Activated CD4-positive, alpha-beta memory T cell treated with anti-CD3 and anti-CD28 coated beads for 36 hours (primary cell): ENCODE data around the gene SH3PXD2A. TPM values are rescaled to one million over a fixed set of nuclear protein-coding genes. Genes with fewer than 3 reads are reported as not detected.
"Not testable (repeated sequence)": the region's sequence is repeated elsewhere in the genome, so short reads cannot be mapped to it uniquely, and the experiment has no call there.

ENCODE experiments used
- CTCF ChIA-PET: fragments of 350-600 bp; sonication (Branson Sonifier 250); formaldehyde crosslinking; loops from one replicate; lab custom pipeline; 2021; ENCODE audit warnings: antibody characterized with exemption, inconsistent platforms; lab: Charles Lee
- POLR2A ChIA-PET: fragments of 350-600 bp; sonication (Branson Sonifier 250); formaldehyde crosslinking; loops from one replicate; lab custom pipeline; 2021; ENCODE audit warnings: antibody characterized with exemption; lab: Charles Lee
- DNase-seq: peaks from one replicate; pipeline ENCODE4 v3.0.0-alpha.2; 2020
- H3K27ac Mint-ChIP-seq: one replicate; pipeline ENCODE4 v1.8.0; 2021; ENCODE audit warnings: mixed read lengths
- H3K27me3 Mint-ChIP-seq: one replicate; pipeline ENCODE4 v1.8.0; 2021; ENCODE audit warnings: mixed read lengths
- H3K36me3 Mint-ChIP-seq: one replicate; pipeline ENCODE4 v1.8.0; 2021; ENCODE audit warnings: mixed read lengths
- H3K4me1 Mint-ChIP-seq: one replicate; pipeline ENCODE4 v1.8.0; 2021; ENCODE audit warnings: low read depth, mixed read lengths
- H3K4me3 Mint-ChIP-seq: one replicate; pipeline ENCODE4 v1.8.0; 2021; ENCODE audit warnings: mild to moderate bottlenecking, mixed read lengths
- H3K9me3 Mint-ChIP-seq: one replicate; pipeline ENCODE4 v1.8.0; 2021; ENCODE audit warnings: mixed read lengths
- intact Hi-C: fragments of 100-400 bp; cut with micrococcal nuclease; formaldehyde crosslinking; loops from one replicate; pipeline ENCODE4 v1.15.1; 2023
- total RNA-seq, 2 experiments: library from RNA; stranded (reverse); gene quantifications; one replicate each; pipeline ENCODE4 v1.2.3, GENCODE V29; 2021

The SH3PXD2A gene
- total RNA-seq, 2 experiments from 2014 or later, result 10.0 to 10.3 TPM

DNA sequence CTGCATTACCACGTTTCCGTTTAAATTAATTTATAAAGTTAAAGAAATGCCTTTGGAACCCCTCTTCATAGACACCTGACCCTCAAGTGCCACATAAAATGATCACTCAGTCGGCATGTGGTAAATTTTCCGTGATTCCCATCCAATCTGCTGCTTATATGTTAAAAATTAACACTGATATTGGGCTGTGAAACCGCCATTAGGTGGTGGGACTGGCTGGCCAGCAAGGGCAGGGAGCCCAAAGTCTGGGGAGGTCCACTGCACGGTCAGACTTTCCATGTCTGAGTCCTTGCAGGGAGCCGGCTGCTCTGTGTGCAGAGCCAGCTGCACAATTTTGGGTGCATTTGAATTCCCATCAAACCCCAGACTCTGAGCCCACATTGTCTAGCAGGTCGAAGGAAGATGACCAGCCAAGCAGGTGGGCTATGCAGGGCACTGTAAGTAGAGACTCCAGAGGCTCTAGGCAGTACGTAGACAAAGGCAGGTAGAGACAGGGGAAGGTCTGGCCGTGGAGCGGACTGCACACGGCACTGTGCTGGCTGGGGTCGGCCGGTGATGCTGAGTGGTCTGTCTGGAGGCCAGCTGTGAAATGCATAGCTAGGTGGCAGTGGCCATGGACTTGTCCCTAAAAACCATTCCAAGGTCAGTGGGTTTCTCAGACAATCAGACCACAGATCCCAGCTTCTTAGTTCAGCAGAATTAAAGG, 122.9 kb downstream of the SH3PXD2A start:
- no peak overlapping the region for H3K27ac Mint-ChIP-seq
- POLR2A ChIA-PET, result no interaction called here
- no peak for DNase-seq

DNA sequence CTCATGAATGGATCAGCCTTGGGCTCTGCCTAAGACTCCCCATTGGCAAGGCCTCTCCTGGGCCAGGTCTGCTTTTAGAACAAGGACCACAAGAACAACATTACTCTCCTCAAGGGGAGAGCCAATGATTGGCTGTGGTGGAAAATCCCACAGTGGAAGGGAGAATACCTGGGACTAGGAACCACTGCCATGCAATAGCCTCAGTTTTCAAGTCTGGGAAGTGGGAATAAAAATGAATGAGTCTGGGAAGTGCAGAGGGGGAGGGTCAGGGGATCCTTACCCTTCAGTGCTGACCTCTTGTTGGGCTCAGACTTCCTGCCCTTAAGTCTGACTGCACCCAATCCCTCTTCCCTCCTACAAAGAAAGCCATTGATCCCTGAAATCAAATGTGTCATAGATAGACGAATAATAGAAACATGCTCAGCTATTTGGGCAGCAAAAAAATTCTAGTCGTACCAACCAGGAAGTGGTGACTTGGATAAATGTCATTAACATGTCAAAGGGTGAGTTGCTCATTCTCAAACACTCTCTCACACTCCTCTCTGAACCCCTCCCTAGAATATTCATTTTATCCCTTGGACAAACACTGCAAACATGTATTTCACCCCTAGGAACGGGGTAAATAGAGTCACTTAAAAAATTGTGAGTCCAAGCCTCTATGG, 123.6 kb downstream of the SH3PXD2A start:
- POLR2A ChIA-PET, result no interaction called here
- intact Hi-C loops, result no loop called here
- H3K9me3 Mint-ChIP-seq, result no peaks in the 10 kb centered on the region
- no peaks in the 10 kb centered on the region for H3K27me3 Mint-ChIP-seq
- no peak for DNase-seq
- CTCF ChIA-PET, result interaction anchor here (0.6 to 1.8 kb wide), 2 partner anchors 18 to 45 kb away, joined by 3 to 4 read pairs; no protein-coding TSS in a partner anchor
- no peaks in the 10 kb centered on the region for H3K36me3 Mint-ChIP-seq
- H3K4me3 Mint-ChIP-seq, result no peak overlapping the region
- no peak overlapping the region for H3K27ac Mint-ChIP-seq
- H3K4me1 Mint-ChIP-seq, result peaks cover 3% of the 10 kb centered on the region

More for the DNA sequence above, 122.9 kb downstream of the SH3PXD2A start:
- no peaks in the 10 kb centered on the region for H3K27me3 Mint-ChIP-seq
- intact Hi-C loops, result no loop called here
- peaks cover 3% of the 10 kb centered on the region for H3K4me1 Mint-ChIP-seq
- no peaks in the 10 kb centered on the region for H3K36me3 Mint-ChIP-seq
- CTCF ChIA-PET, result interaction anchor here (0.6 to 1.8 kb wide), 4 partner anchors 12 to 111 kb away, joined by 3 to 5 read pairs (median 4); no protein-coding TSS in a partner anchor
- no peaks in the 10 kb centered on the region for H3K9me3 Mint-ChIP-seq
- no peak overlapping the region for H3K4me3 Mint-ChIP-seq

DNA sequence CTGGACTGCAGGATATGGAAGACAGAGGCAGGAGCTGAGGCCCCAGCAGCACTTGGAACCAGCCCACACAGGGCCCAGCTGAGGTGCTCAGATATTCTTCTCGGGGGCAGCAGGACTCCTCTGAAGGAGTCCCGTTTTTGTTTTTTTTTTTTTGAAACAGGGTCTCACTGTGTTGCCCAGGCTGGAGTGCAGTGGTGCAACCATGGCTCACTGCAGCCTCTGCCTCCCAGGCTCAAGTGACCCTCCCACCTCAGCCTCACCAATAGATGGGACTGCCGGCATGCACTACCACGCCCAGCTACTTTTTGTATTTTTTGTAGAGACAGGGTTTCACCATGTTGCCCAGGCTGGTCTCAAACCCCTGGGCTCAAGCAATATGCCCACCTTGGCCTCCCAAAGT, 124.3 kb downstream of the SH3PXD2A start:
- H3K4me3 Mint-ChIP-seq, H3K9me3 Mint-ChIP-seq, H3K4me1 Mint-ChIP-seq, CTCF ChIA-PET, H3K27me3 Mint-ChIP-seq, intact Hi-C loops, H3K27ac Mint-ChIP-seq, POLR2A ChIA-PET, DNase-seq, H3K36me3 Mint-ChIP-seq: not testable (repeated sequence)

DNA sequence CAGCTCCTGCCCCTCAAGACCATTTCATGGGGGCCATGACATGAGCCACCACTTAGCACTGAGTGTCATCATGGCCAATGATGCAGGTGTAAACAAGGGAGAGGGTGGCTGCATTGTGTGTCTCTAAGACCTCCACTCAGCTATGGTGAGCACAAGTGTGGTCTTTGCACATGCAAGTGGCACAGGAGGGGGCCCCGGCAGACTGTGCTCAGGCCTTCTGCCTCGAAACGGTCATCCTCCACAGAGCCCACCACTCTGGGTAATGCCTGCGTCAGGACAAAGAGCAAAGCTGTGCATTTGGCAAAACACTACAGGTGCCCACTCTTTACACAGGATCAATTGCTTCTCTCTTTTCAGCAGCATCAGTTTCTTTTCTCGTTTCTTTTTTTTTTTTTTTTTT, 125.5 kb downstream of the SH3PXD2A start:
- Mint-ChIP-seq H3K27me3 (no peaks in the 10 kb centered on the region), H3K9me3 (no peaks in the 10 kb centered on the region), H3K4me1 (peaks cover 3% of the 10 kb centered on the region), H3K4me3 (no peak overlapping the region), H3K27ac (no peak overlapping the region), H3K36me3 (no peaks in the 10 kb centered on the region)
- intact Hi-C loops, result no loop called here
- CTCF ChIA-PET, result interaction anchor here (0.8 kb wide), 1 partner anchor 129 kb away, joined by 4 read pairs; no protein-coding TSS in a partner anchor
- no peak for DNase-seq
- POLR2A ChIA-PET, result no interaction called here

DNA sequence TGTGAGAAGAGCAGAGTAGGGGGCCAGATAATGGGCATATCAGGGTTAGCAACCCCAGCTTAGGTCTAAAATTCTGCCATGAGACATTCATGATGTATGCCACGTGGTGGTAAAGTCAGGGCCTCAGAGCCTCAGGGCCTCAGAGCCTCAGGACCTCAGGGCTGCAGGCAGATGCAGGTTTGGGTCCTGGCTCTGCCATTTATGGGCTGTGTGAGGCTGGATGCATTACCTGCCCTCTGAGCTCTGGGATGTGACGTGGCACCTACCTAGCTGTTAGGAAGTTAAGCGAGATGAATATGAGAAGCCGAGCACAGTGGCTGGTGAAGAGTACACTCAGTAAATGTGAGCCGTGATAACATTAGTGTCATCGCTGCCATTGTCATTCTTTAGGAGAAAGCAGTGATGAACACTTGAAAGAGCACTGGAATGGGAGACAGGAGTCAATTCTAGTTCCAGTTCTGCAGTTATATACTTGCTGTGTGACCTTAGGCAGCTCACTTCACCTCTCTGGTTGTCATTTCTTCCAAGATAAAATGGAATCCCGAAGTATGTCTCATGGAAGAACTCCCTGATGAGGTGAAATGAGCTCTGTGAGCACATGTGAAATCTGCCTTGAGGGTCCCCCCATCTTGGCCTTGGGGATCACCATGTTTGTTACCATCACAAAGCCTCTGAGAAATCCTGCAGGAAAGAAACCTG, 127.2 kb downstream of the SH3PXD2A start:
- ChIA-PET POLR2A (no interaction called here), CTCF (interaction anchor here (0.8 to 1.7 kb wide), 3 partner anchors 9 to 126 kb away, joined by 3 to 6 read pairs (median 4); no protein-coding TSS in a partner anchor)

DNA sequence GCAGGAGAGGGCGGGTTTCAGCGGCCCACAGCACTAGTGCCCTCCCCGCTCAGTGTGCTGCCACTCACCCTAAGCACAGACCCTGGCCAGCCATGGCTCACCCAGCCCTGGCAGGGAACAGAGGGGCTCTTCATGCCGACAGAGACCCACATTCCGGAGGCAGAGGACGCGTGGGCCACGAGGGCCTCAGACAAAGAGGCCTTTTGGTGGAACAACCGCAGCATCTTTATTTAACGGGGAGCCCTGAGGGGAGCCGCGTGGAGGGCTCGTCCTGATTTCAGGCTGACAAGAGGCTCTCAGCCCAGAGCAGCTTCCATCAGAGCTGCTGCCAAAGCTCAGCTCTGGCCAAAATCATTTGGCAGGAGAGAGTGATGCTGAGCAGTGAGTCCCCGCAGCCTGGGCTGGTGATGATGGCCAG, 127.8 kb downstream of the SH3PXD2A start:
- no peak for DNase-seq
- peaks cover 3% of the 10 kb centered on the region for H3K4me1 Mint-ChIP-seq
- ChIA-PET CTCF (interaction anchor here (0.8 kb wide), 1 partner anchor 22 kb away, joined by 3 read pairs; no protein-coding TSS in a partner anchor), POLR2A (no interaction called here)
- H3K36me3 Mint-ChIP-seq, result no peaks in the 10 kb centered on the region
- H3K27ac Mint-ChIP-seq, result no peak overlapping the region
- no peaks in the 10 kb centered on the region for H3K9me3 Mint-ChIP-seq
- intact Hi-C loops, result no loop called here
- no peaks in the 10 kb centered on the region for H3K27me3 Mint-ChIP-seq
- H3K4me3 Mint-ChIP-seq, result no peak overlapping the region

More for the DNA sequence above, 127.2 kb downstream of the SH3PXD2A start:
- no peaks in the 10 kb centered on the region for H3K27me3 Mint-ChIP-seq
- no peaks in the 10 kb centered on the region for H3K9me3 Mint-ChIP-seq
- H3K27ac Mint-ChIP-seq, result no peak overlapping the region
- no peak overlapping the region for H3K4me3 Mint-ChIP-seq
- no peak for DNase-seq
- intact Hi-C loops, result no loop called here
- H3K4me1 Mint-ChIP-seq, result peaks cover 3% of the 10 kb centered on the region
- no peaks in the 10 kb centered on the region for H3K36me3 Mint-ChIP-seq

DNA sequence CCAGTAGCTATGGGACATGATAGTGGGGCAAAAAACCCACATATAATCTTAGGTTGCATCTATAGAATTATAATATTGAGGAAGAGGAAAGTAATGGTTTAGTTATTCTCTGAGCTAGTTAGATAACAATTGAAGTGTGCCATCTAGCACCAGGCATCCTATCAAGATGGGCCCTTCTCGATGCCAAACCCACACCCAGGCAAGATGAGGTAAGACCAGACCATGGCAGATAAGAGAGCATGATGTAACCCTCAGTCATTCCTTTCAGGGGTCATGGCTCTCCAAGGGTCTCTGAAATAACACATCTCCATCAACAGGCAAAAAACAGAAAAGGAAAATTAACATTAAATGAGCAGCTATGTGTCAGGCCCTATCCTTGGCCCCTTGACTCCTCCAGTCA, 128.7 kb downstream of the SH3PXD2A start:
- ChIA-PET CTCF (interaction anchor here (0.9 to 1.0 kb wide), 2 partner anchors 75 to 127 kb away, joined by 3 to 5 read pairs; no protein-coding TSS in a partner anchor), POLR2A (no interaction called here)
- Mint-ChIP-seq H3K4me1 (no peaks in the 10 kb centered on the region), H3K36me3 (no peaks in the 10 kb centered on the region), H3K9me3 (no peaks in the 10 kb centered on the region), H3K27me3 (no peaks in the 10 kb centered on the region), H3K4me3 (no peak overlapping the region), H3K27ac (no peak overlapping the region)
- DNase-seq, result no peak
- intact Hi-C loops, result no loop called here

DNA sequence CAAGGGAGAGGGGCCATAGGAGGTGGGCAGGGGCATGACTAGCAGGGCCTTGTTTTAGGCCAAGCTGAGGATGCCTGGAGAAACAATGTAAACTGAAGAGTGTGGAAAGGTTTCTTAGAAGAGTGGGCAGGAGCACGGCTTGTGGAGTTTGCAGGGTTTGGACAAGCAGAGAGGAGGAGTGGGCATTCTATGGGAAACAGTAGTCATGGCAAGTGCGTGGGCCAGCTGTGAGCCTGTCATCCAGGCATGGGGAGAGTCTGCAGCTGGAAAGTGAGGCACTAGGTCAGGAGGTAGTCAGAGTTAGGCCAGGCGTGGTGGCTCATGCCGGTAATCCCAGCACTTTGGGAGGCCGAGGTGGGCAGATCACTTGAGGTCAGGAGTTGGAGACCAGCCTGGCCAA, 130.1 kb downstream of the SH3PXD2A start:
- Mint-ChIP-seq H3K4me3 (no peak overlapping the region), H3K27me3 (no peaks in the 10 kb centered on the region), H3K4me1 (no peaks in the 10 kb centered on the region), H3K9me3 (no peaks in the 10 kb centered on the region), H3K36me3 (no peaks in the 10 kb centered on the region), H3K27ac (no peak overlapping the region)
- POLR2A ChIA-PET, result no interaction called here
- no peak for DNase-seq
- intact Hi-C loops, result no loop called here
- CTCF ChIA-PET, result no interaction called here

DNA sequence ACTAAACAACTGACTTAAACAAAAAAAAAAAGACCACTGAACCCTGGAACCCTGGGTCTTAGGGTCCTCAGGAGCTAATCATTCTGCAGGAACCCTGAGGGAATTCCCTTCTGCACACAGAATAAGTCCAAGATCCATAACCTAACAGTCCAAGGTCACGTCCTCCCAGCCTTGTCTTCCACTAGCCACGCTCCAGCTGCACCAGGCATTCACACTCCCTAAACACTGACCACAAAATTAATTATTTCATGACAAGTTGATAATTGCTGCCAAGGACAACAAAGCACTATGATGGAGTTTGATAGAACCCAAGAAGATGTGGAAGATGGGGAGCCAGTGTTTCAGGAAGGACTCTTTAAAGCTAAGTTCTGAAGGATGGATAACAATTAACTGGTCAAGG, 130.6 kb downstream of the SH3PXD2A start:
- ChIA-PET POLR2A (no interaction called here), CTCF (no interaction called here)
- Mint-ChIP-seq H3K27ac (no peak overlapping the region), H3K4me1 (no peaks in the 10 kb centered on the region), H3K27me3 (no peaks in the 10 kb centered on the region), H3K36me3 (no peaks in the 10 kb centered on the region), H3K4me3 (no peak overlapping the region), H3K9me3 (no peaks in the 10 kb centered on the region)
- no peak for DNase-seq
- intact Hi-C loops, result no loop called here

DNA sequence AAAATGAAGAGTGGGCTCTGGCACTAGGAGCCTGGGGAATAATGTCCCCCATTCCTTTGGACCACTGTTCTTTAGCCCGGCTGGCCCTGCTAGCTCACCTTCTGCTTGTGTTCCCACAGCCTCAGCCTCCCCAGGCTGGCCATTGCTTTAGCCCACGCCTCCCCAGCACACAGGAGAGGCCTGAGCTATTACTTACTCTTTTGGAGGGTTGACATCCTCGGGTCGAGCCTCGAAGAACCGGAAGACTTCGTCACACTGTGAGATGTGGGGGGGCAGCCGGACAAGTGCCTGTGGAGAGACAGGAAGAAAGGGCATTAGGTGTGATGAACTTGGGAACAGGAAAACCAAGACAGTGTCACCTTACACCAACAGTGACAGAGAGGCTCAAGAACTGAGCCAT, 131.3 kb downstream of the SH3PXD2A start:
- ChIA-PET CTCF (no interaction called here), POLR2A (no interaction called here)
- Mint-ChIP-seq H3K27me3 (no peaks in the 10 kb centered on the region), H3K27ac (no peak overlapping the region), H3K4me3 (no peak overlapping the region), H3K9me3 (no peaks in the 10 kb centered on the region), H3K36me3 (no peaks in the 10 kb centered on the region), H3K4me1 (peaks cover 1% of the 10 kb centered on the region)
- intact Hi-C loops, result no loop called here
- DNase-seq, result no peak

DNA sequence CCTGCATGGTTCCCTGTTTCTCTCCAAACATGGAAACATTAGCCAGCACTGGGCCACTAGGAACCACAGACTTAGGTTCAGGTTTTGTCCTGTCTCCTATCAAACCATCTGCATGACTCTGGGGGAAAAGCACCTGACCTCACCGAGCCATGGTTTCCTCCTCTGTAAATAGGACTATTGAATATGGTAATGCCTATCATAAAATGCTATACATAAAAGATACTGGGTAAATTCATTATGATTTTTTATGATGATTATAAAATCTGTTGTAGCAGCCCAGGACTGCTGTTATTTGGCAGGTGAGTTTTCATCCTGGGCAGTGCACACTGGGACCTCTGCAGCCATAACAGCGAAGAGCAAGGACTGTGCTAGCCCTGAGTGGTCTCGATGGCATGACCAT, 131.8 kb downstream of the SH3PXD2A start:
- Mint-ChIP-seq H3K27ac (no peak overlapping the region), H3K9me3 (no peaks in the 10 kb centered on the region), H3K4me3 (no peak overlapping the region), H3K36me3 (no peaks in the 10 kb centered on the region), H3K27me3 (no peaks in the 10 kb centered on the region), H3K4me1 (peaks cover 6% of the 10 kb centered on the region)
- intact Hi-C loops, result no loop called here
- ChIA-PET CTCF (interaction anchor here (1.6 kb wide), 1 partner anchor 10 kb away, joined by 5 read pairs; no protein-coding TSS in a partner anchor), POLR2A (no interaction called here)
- no peak for DNase-seq

DNA sequence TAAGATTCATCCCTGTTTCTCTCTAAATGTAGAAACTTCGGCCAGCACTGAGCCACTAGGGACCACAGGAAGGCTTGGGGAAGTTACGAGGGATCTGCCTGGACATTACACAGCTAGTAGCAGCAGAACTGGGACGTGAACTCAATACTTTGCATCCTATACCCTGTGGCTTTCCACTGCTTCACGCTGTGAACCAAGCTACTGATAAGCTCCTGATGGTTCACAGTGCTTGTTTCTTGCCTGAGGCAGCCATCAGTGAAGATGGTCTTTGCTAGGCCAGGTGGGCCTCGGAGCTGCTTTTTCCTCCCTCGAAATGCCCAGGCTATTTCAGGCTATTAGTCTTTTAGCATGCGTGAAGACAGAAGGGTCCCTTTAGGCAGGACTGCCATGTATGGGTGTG, 132.7 kb downstream of the SH3PXD2A start:
- Mint-ChIP-seq H3K9me3 (no peaks in the 10 kb centered on the region), H3K27me3 (no peaks in the 10 kb centered on the region), H3K27ac (no peak overlapping the region), H3K4me3 (no peak overlapping the region), H3K4me1 (peaks cover 6% of the 10 kb centered on the region), H3K36me3 (no peaks in the 10 kb centered on the region)
- intact Hi-C loops, result no loop called here
- POLR2A ChIA-PET, result no interaction called here
- CTCF ChIA-PET, result interaction anchor here (0.6 to 1.6 kb wide), 4 partner anchors 9 to 165 kb away, joined by 3 to 5 read pairs (median 4); no protein-coding TSS in a partner anchor
- DNase-seq, result no peak
